Measurements from ENCODE around the gene PSMA2.

DNA sequence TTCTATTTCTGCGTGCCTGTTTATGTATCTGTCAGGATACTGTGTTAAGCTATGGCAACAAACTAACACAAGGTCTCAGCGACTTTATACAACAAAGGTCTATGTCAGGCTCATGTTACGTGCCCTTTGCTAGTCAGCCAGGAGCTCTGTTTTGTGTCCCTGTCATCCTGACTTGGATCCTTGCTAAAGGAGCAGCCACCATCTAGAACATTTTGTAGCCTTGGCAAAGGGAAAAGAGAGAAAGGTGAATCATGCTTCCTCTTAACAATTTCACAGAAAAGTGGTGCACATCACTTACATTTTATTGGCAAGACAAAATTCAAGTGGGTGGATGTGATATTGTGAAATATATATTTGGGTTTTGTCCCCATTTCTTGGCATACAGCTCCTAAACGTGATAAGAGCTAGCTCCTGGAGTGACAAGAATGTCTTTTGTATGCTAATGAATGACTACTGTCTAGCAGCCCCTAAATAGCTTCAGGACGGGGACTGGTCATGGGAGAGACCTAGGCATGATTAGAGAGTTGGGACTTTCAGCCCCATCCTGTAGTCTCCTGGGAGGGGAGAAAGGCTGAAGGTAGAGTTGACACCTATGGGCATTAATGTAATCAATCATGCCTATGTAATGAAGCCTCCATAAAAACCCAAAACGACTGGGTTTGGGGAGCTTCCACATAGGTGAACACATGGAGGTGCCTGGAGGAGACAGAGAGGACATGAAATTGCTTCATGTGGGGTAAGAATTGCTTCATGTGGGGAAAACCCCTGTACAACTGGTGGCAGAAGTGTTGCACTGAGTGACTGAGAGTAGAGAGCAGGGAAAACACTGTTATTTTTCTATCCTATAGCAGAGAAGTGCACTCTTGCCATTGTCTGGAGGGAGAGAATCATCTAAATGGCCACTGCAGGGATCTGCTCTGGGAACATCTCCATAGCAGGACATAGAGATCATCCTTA lies 33.2 kb upstream of the PSMA2 start:
- TF ChIP-seq, protein P1, sequence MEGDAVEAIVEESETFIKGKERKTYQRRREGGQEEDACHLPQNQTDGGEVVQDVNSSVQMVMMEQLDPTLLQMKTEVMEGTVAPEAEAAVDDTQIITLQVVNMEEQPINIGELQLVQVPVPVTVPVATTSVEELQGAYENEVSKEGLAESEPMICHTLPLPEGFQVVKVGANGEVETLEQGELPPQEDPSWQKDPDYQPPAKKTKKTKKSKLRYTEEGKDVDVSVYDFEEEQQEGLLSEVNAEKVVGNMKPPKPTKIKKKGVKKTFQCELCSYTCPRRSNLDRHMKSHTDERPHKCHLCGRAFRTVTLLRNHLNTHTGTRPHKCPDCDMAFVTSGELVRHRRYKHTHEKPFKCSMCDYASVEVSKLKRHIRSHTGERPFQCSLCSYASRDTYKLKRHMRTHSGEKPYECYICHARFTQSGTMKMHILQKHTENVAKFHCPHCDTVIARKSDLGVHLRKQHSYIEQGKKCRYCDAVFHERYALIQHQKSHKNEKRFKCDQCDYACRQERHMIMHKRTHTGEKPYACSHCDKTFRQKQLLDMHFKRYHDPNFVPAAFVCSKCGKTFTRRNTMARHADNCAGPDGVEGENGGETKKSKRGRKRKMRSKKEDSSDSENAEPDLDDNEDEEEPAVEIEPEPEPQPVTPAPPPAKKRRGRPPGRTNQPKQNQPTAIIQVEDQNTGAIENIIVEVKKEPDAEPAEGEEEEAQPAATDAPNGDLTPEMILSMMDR (IDR thresholded peaks at IDR 0.05 in 8 of 11, conservative IDR thresholded peaks at IDR 0.05 in 3 of 11) = no peak
- TF ChIP-seq POLR2A (IDR thresholded peaks at IDR 0.05) (no peak), POLR2AphosphoS5 (IDR thresholded peaks at IDR 0.05) (no peak)
